HG03060 (cell line): ENCODE data around the gene IDI1.
"Not testable (repeated sequence)": the region's sequence is repeated elsewhere in the genome, so short reads cannot be mapped to it uniquely, and the experiment has no call there.

Source experiments
- ATAC-seq: cut with Tn5 transposase; IDR thresholded peaks from one replicate; pipeline ENCODE4 v1.9.1; 2021; ENCODE audit warnings: low read depth, moderate number of reproducible peaks; ENCODE audit not compliant: unreplicated experiment

IDI1 gene

DNA sequence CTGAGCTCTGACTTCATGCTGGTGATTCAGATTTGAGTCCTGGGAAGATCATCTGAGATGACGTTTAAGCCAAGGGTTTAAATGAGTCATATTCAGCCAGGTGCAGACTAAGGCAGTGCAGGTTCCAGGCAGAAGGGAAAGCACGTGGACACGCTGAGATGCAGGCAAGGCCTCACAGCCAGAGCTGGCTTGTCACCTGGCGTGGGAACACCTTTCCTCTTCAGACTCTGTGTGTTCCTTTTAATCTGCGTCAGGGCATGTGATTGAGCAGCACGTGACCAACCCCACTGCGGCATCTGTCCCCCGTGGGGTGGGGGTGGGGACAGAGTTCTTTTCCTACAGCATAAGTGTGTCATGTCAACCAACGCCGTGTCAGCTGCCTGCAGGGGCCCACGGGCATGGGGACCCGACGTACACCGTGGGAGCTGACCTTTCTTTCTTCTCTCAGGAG, 12.6 kb downstream of the IDI1 start:
- peak; percentile 72 for ATAC-seq

DNA sequence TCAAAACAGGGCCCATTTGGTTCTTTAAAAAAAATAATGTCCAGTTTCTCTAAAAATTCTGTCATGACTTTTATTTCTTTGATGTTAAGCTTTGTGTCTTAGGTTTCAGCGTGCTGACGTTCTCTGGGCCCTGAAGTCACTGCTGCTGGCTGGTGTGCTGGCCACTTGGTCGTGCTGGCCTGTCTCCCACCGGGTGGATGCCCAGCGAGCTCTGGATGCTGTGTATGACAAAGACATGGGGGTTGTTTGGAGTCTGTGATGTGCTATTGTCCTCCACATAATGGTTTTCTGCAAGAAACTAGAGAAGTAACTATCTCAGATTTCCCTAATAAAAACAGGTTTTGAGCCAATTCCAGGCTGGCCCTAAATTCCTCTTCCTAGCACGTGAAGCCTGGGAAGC, 13.7 kb downstream of the IDI1 start:
- no peak for ATAC-seq

DNA sequence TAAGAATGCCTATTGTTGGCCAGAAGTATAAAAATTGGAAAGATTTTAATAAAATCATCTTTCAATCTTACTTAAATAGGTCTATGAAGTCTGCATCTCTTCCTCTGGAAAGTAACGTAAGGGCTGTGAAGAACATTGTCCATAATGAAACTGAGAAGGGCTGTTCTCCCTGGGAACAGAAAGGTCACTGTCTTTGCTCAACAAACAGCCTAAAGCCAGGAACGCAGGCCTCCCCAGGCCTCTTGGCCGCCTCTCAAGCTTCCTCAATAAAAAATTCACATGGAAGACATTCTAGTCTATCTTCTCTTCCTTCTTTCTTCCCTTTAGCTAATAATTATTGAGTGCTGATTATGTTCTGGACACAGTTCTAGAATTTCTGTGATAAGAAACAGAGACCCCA, 14.2 kb downstream of the IDI1 start:
- no peak for ATAC-seq

DNA sequence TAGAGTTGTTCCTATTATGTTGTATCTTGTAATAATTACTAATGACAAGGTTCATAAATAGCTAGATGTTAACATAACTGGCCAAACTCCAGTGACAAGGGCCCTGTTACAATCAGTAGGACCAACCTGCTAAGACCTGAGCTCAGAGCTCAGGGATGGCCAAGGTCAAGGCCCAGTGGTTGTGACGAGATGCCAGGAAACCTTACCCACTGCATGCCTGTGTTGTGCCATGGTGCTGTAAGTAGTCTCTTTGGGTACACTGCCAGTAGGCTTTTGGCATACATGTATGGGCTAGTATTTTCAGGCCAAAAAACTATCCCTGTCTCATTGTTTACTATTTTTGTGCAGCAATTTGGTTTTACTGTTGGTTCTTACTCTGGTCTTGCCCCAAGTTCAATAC, 15.3 kb downstream of the IDI1 start:
- ATAC-seq = no peak

DNA sequence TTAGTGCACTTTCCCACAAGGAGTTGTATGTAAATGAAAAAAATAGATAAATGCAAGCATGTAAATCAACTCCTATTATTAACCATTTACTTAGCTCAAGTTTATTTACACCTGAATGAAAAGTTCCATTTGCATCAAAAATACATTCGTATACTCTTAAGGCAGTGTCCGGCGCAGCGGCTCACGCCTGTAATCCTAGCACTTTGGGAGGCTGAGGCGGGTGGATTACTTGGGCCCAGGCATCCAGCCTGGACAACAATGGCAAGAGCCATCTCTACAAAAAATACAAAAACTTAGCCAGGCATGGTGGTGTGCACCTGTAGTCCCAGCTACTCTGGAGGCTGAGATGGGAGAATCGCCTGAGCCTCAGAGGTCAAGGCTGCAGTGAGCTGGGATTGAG, 19.1 kb downstream of the IDI1 start:
- ATAC-seq = no peak

DNA sequence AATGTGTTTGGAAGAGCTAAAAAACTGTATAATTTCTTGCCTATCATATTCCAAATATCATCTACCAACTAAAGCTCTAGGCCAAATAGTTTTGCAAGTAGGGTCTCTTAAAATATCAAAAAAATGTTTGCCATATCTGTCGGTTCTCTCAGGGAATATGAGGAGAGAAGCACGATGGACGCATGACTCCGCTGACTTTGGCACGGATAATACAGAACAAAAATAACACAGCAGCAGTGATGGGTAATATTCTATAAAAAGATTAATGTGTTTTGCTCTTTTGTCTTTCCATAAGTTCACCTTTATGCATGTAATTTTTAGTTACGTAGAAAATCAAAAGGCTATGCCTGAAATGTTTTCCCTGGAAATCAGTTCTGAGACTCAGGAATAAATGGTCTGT, 22.3 kb downstream of the IDI1 start:
- ATAC-seq = no peak

DNA sequence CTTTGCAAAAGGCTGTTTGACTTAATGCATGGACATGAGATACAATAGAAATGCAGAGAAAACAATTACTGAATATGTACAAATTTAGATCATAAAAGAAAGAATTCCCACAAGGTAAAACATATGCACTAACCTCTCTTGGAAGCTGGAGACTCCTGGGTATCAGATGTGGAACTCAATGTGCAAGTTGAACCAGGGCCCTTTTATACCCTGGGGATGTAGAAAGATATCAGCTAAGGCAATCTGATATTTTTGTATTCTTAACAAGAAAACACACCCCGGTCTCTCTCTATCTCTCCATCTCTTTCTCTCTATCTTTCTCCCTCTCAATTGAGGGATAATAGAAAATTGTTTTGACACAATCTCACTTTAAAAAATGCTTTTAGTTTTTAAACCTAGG, 23.2 kb downstream of the IDI1 start, which contains the start of gene IDI2:
Gene IDI2, minus strand, starts transcription at position 177 of the 400 bp plus-strand sequence. CDS start 1,136 bp downstream, outside the sequence.
- ATAC-seq = no peak

DNA sequence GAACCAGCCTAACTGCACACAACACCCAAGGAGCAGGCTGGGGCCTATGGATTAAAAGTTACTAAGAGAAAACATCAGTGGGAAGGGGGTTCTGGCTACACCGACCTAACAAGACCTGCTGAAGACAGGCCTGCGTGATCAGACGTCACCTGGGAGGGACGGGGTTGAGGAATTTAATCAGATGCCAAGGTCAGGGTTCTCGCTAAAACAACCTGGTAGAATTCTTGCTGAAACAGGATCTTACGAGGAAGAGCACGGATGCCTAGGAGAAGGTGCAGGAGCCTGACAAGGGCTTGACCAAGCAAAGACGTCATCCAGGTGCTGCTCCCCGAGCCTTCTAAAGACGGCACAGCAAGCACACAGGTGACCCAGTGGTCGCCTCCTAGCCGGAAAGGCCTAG, 24.8 kb downstream of the IDI1 start:
- ATAC-seq = no peak

DNA sequence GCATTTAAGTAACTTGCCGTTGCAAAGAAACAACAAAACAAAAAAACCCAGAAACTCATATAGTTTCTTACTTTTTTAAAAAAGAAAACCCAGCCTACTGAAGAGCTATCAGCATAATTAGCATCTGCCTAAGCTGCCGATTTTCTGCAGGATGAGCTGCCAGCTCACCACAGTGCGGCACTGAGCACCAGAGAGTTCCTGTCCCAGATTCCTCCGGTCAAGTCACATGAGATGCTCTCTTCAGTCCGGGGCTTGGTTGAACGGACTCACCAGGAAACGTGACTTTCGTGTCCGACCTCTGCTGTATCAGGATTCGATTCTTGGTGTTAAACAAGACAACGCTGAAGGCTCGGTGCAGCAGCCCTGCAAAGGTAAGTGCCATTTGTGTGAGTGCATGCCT, 26.5 kb downstream of the IDI1 start:
- no peak for ATAC-seq

DNA sequence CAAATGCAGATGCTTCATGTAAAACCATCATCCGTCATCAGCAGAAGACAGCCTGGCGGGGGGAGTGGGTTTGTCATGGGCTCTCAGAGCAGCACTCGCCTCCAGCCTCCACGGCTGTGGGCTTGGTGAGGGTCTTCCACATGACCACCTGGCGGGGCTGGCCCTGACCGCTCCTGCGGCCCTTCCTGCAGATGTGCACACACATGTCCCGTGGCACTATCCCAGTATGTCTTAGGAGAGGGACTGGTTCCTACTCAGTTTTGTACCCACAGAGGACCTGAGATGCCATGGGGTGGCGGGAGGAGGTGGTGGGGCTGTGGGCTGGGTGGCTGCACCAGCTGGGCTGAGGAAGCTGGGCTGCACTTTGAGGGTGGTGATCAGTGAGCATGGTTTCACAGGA, 28.0 kb downstream of the IDI1 start:
- ATAC-seq = no peak

DNA sequence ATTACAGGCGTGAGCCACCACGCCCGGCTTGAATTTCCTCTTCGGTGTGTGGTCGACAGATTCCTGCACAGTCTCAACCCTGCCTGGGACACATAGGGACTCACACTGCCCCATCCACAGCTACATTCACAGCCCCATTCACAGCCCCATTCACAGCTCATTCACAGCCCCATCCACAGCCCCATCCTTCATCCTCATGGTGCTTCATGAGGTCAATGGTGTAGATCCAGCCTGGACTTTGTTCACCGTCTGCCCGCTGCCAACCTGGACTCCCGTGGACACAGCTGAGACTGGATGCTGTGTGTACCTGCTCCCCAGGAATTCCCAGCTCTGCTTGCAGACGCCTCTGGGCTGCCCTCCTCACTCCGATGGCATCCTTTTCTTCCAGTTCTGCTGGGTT, 28.5 kb downstream of the IDI1 start:
- ATAC-seq = no peak

DNA sequence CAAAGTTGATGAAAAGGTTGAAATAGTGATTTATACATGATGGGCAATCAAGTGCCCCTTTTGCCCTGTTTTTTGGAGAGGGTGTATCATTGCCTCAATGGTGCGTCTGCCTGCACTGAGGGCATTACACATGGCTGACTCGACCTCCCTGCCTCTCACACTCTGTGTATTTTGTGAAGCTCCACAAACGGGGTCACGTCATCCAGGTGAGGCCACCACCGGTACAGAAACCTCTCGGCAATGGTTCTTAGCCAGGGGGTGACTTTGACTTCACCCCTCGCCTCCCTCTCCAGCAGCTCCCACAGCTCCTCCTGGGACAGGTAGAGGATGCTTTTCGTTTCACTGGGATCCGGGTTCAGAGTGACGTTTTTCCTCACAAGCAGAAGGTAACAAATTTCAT, 29.6 kb downstream of the IDI1 start:
- ATAC-seq = no peak

DNA sequence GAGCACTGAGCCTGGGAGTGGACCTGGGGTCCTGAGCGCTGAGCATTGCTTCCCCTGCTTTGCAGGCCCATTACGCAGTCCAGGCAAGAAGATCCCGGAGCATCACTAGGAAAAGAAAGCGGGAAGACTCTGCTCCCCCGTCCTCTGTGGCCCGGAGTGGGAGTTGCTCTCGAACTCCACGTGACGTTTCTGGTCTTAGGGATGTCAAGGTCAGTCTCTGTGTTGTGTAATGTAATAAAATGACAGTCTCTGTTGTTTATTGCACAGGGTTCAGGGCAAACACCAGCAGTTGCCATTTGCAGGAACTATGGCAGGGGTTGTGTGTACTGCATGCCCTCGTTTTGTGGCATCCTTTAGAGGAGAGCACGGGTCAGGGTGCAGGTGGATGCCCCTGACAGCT, 33.2 kb downstream of the IDI1 start:
- ATAC-seq = no peak

DNA sequence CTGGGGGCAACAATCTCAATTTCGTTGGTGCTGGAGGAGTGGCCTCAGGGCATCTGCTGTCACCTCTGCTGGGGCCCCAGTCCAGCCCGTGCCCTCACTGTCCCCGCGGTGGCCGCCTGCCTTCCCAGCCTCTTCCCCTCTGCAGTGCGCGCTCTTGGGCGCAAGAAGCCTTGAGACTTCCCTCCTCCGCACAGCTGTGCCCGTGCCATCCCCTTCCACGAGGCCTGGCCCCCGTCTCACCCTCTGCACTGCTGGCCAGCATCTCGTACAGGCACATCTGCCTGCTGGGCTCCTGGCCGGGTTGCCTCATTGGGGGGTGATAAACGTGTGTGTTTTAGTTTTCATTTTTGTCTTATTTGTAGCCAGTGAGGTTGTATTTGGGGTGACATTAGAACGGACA, 37.2 kb downstream of the IDI1 start:
- ATAC-seq = no peak

DNA sequence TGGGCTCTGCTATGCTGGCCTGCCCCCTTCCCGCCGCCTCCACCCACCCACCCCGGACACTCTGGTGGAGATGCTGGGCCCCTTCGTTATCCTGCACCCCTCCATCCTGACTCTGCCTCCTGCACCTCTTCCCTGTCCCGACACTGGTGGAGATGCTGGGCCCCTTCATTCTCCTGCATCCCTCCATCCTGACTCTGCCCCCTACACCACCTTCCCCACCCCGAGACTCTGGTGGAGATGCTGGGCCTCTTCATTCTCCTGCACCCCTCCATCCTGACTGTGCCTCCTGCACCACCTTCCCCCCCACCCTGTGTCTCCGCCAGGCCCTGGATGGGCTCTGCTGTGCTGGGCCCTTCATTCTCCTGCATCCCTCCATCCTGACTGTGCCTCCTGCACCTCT, 38.2 kb downstream of the IDI1 start:
- no peak for ATAC-seq

DNA sequence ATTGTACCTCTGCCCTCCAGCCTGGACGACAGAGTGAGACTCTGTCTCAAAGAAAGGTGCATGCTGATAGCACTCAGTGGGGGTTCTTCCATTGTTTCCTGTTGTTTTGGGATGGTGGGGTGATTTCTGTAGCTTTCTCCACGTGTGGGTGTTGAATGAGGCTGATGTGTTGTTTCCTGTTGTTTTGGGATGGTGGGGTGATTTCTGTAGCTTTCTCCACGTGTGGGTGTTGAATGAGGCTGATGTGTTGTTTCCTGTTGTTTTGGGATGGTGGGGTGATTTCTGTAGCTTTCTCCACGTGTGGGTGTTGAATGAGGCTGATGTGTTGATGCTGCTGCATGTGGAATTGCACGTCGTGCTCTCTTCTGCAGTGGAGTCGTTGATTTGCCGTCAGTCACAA, 39.0 kb downstream of the IDI1 start:
- ATAC-seq = not testable (repeated sequence)

DNA sequence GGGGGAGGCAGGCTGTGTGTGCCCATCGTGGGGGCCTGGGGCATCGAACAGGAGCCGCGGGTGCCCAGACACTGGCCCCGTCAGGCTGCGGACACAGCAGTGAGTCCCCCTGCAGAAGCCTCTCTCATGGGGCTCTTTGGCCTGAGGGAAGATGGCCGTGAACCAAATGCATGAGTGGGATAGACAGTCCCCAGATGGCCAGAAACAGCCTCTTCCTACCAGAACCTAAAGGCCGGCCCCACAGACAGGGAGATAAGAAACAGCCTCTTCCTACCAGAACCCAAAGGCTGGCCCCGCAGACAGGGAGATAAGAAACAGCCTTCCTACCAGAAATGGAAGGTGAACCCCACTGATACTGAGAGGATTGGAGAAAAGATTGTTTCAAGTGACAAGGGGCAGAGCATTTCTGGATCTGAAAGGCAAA, 39.8 kb downstream of the IDI1 start:
- no peak for ATAC-seq

DNA sequence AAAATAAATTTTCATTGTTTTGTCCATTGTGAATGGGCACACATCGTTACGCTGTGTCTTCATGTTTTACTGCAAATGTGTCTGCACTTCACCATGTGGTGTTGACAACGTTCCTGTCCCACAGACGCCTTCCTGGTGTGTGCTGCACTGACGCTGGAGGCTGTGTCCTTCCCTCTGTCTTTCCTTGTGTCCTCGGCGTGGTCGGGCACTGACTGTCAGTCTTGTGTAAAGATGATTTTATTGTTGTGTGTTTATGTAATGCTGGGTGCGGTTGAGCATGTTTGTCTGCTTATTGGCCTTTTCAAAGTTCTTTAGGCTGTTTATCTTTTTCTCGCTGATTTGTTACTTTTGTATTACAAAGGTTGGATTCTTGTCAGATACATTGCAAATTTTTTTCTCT, 41.3 kb downstream of the IDI1 start:
- no peak for ATAC-seq

DNA sequence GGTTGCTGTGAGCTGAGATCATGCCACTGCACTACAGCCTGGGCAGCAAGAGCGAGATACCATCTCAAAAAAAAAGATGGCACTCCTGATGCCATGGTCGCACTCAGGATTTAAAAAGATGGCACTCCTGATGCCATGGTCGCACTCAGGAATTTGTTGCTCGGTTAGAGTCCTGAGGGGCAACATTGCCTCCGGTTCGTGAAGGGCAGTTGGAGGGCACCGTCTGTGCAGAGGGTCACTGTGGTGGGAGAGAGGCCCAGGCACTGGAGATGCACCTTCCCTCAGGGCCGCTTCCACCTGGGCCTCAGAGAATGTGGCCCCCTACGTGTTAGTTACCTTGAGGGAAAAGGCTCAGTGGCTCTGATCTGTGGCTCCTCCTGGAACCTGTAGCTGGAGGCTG, 42.3 kb downstream of the IDI1 start:
- no peak for ATAC-seq

DNA sequence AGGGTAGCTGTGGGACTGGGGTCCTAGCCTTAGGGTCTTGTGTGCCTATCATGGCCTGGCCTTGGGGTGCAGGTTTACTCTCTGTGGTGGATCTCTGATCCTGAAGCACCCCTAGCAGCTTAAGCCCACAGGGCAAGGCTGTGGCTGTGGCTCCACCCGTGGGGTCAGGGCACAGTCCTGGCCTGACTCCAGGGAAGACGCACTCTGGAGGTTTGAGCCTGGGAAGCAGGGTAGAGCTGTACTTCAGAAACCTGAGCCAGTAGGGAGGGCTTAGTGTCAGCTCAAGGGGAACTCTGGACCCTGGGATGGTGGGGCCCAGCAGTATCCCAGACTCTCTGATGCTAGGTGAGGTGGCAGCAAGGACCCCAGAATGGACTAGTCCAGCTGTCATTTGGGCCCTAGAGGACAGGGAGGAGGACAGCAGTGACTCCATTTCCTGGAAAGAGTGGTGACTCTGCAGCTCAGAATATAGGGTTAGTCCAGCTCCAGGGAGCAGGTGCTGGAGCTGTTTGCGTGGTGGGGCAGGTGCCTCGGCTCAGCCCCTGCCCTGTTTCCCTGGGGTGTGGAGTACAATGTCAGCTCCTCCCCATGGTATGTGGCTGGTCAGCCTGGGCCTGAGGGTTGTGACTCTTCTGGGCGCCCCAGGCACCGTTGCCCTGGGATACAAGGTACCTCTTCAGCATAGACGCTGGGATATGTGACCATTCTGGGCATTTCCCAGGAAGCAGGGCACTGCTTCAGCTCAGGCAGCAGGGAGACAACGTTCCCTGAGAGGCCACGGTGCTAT, 44.8 kb downstream of the IDI1 start:
- no peak for ATAC-seq

DNA sequence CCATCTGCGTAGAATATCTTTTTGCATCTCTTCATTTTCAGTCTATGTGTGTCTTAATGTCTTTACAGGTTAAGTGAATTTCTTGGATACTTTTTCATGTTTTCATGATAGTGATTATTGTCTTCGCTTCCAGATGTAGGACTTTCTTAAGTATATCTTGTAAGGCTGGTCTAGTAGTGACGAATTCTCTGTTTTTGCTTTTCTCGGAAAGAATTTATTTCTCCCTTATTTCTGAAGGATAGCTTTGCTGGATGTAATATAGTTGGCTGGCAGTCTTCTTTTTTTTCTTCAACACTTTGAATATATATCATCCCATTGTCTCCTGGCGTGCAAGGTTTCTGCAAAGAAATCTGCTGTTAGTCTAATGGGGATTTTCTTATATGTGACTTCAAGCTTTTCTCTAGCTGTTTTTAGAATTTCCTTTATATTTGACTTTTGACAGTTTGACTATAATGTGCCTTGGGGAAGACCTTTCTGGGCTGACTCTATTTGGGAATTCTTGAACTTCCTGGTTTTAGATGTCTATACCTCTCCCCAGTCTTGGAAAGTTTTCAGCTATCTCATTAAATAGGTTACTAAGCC, 46.4 kb downstream of the IDI1 start:
- no peak for ATAC-seq

DNA sequence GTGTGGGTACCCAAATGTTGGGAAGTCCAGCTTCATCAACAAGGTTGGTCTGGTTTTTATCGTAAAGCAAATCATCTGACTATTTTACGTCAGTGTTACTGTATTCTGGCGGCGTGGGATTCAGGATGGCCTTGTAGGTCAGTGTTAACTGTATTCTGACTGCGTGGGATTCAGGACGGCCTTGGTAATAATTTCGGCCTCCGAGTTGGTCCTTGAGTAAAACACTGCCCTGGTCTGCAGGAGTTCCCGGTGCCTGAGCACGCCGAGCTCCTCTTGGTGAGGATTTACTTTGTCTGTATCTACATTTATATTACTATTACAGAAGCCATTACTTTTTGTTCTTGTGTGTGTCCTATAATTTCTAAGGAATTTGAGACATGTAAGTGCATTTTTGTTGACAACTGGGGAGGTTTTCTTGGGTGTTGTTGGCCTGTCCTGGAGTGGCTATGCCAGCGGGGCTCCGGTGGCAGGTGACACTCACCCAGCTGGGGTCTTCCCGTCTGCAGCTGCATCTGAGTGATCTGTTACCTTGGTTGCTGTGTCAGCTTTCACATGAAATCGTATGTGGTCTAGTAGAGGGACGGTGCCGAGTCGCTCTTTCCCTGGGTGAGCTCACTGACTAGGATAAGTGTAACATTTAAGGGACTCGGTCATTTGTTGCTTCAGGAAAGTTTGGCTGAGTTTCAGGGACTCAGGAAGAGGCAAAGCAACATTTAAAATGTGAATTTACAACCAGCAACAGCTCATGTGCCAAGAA, 51.5 kb downstream of the IDI1 start:
- no peak for ATAC-seq
